NCI-H2107 treated with DMSO at 0.1 percent for 48 hours (cell line): Measurements from ENCODE around the gene RNF111.
"Not testable (repeated sequence)": the region's sequence is repeated elsewhere in the genome, so short reads cannot be mapped to it uniquely, and the experiment has no call there.

Source experiments
- DNase-seq: peaks from one replicate; lab custom pipeline; 2025; ENCODE audit not compliant: unreplicated experiment; lab: John Stamatoyannopoulos, UW

The RNF111 gene

GRCh38 chr15:59131456-59131855 is 144.0 kb downstream of the RNF111 start:
- DNase-seq, result no peak

GRCh38 chr15:59131969-59132562 is 144.6 kb downstream of the RNF111 start:
- DNase-seq, result no peak

DNA sequence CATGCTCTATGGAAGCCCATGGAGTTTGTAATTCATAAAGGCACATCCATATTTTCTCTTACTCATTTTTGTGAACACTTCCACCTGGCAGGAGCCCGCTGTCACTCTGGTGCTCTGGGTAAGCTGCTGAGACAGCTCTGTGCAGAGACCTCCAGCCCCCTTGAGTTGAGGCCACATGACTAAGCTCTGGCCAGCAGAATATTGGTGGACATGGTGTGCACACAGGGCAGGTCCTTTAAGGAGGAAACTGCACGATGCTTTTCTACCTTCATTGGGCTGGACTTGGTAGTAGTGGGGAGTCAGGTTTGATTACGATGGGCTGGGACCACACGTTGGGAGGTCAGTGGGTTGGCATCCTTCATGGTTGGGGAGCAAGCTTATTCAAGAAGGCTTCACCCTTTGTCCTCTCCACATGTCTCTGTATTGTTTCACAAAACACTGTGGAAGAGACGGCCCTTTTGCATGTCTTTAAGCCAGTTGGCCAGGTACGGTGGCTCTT is 146.5 kb downstream of the RNF111 start:
- DNase-seq, result no peak

DNA sequence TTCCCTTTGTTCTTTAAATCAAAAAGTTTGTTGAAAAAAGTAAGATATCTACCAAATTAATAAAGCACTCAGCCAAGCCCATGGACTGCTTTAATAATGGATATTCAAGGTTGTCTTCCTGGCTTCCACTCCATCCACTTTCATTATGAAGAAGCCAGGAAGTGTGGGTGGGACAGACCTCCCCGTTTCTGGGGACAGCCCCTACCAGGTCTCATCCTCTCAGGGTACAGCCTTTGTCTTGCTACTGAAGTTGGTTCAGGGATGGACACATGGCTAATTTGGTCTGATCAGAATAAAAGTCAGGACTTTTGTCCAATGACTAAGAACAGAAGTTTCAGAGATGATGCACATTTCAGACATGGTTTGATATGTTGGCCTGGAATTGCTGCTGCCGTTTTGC is 150.1 kb downstream of the RNF111 start:
- no peak for DNase-seq

GRCh38 chr15:59138243-59138642 is 150.8 kb downstream of the RNF111 start:
- DNase-seq, result no peak

- no peak for DNase-seq
Measured at GRCh38 chr15:59140422-59141226, 153.2 kb downstream of the RNF111 start.

DNA sequence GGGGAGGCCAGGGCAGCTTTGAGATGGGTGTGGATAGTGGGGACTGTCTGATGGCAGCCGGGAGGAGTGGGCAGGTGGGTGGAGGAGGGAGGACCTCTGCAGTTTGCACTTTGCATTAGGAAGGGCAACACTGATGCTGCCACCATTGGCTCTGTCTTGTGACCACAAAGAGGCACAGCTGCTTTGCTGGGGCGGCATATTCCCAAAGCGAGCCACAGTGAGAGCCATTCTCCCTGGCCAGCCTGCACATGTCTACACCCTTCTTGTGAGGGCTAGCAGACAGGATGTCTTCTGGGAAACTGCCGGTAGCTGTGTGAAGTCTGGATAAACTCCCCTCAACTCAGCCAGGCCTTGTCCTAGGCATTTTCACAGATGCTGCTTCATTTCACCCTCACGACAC is 155.8 kb downstream of the RNF111 start:
- DNase-seq, result no peak

GRCh38 chr15:59144594-59144993 is 157.1 kb downstream of the RNF111 start:
- DNase-seq, result not testable (repeated sequence)
